NCI-H2227 treated with DMSO at 0.1 percent for 48 hours (cell line): ENCODE results near the gene ACTRT2.

ENCODE experiments used
- DNase-seq: peaks from one replicate; lab custom pipeline; 2025; lab: John Stamatoyannopoulos, UW

Gene ACTRT2

GRCh38 chr1:3021233-3021671 lies at the start of gene ACTRT2:
TSS of gene ACTRT2 (plus strand) at chr1:3021467. CDS start at chr1:3021687, 220 bp downstream.
- DNase-seq, result no peak

- DNase-seq, result no peak
Observed at GRCh38 chr1:2971609-2972008, 49.7 kb upstream of the ACTRT2 start.

GRCh38 chr1:2972011-2972878 lies 49.0 kb upstream of the ACTRT2 start:
- DNase-seq, result no peak

- no peak for DNase-seq
Observed at GRCh38 chr1:2972879-2973575, 48.2 kb upstream of the ACTRT2 start.

- no peak for DNase-seq
Observed at GRCh38 chr1:2973601-2974593, 47.4 kb upstream of the ACTRT2 start.

- DNase-seq, result no peak
Observed at GRCh38 chr1:2974701-2975301, 46.5 kb upstream of the ACTRT2 start.

GRCh38 chr1:2975466-2976179 lies 45.6 kb upstream of the ACTRT2 start:
- DNase-seq, result no peak

GRCh38 chr1:2976180-2976562 lies 45.1 kb upstream of the ACTRT2 start:
- no peak for DNase-seq

- no peak for DNase-seq
Observed at GRCh38 chr1:2977886-2978611, 43.2 kb upstream of the ACTRT2 start.

GRCh38 chr1:2978691-2979190 lies 42.5 kb upstream of the ACTRT2 start:
- no peak for DNase-seq

GRCh38 chr1:2979191-2980072 lies 41.8 kb upstream of the ACTRT2 start:
- DNase-seq, result no peak

- DNase-seq, result no peak
Observed at GRCh38 chr1:2980073-2980791, 41.0 kb upstream of the ACTRT2 start.

- DNase-seq, result no peak
Observed at GRCh38 chr1:2980849-2981248, 40.4 kb upstream of the ACTRT2 start.

GRCh38 chr1:2981388-2981787 lies 39.9 kb upstream of the ACTRT2 start:
- no peak for DNase-seq

GRCh38 chr1:2981981-2982614 lies 39.2 kb upstream of the ACTRT2 start:
- no peak for DNase-seq

GRCh38 chr1:2982615-2983318 lies 38.5 kb upstream of the ACTRT2 start:
- no peak for DNase-seq

- no peak for DNase-seq
Observed at GRCh38 chr1:2983319-2983705, 38.0 kb upstream of the ACTRT2 start.
